GM12872 (cell line): ENCODE data around the gene RYR2.

Experiments used
- TF ChIP-seq, protein P1 (sequence below): IDR thresholded peaks from 3 replicates; pipeline ENCODE4 v1.5.1; 2011; ENCODE audit warnings: low read depth, mild to moderate bottlenecking, low read length, moderate library complexity; ENCODE audit not compliant: insufficient read depth

Gene RYR2

GRCh38 chr1:237428809-237429208 lies 386.8 kb downstream of the RYR2 start:
- TF ChIP-seq, protein P1, sequence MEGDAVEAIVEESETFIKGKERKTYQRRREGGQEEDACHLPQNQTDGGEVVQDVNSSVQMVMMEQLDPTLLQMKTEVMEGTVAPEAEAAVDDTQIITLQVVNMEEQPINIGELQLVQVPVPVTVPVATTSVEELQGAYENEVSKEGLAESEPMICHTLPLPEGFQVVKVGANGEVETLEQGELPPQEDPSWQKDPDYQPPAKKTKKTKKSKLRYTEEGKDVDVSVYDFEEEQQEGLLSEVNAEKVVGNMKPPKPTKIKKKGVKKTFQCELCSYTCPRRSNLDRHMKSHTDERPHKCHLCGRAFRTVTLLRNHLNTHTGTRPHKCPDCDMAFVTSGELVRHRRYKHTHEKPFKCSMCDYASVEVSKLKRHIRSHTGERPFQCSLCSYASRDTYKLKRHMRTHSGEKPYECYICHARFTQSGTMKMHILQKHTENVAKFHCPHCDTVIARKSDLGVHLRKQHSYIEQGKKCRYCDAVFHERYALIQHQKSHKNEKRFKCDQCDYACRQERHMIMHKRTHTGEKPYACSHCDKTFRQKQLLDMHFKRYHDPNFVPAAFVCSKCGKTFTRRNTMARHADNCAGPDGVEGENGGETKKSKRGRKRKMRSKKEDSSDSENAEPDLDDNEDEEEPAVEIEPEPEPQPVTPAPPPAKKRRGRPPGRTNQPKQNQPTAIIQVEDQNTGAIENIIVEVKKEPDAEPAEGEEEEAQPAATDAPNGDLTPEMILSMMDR, result no peak

DNA sequence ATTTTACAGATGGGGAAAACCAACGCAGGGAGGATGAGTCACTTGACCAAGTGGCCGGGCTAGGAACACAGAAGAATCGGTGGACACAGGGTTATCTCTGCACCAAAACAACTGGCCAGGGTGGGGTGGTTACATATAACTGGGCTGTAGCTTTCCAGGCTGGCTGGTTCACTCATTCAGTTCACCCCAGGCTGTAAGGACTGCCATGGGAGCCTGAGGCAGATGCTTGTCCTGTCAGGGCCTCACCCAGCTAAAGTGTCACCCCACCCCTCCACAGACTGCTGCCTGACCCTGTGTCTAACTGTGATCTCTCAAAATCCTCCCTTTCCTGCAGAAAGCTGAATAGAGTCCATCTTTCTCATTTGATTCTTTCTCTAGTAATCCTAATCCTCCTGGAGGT lies 387.3 kb downstream of the RYR2 start:
- TF ChIP-seq, protein P1, result no peak

DNA sequence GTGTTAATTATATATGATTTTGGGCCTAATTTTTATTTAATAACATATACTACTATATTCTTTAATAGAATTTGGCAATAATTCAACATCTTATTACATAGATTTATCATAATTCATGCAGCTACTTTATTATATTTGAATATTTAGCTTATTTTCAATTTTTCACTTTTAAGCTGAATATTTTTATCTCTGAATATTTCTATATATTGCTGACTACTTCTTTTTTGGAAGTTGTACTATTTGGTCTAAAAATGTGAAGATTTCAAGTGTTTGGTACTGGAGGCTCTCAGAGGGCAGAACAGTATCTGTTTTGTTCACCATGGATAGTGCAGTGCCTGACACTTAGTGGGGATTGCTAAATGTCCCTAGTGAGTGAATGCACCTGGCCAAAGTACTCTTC lies 389.5 kb downstream of the RYR2 start:
- TF ChIP-seq, protein P1, result no peak

DNA sequence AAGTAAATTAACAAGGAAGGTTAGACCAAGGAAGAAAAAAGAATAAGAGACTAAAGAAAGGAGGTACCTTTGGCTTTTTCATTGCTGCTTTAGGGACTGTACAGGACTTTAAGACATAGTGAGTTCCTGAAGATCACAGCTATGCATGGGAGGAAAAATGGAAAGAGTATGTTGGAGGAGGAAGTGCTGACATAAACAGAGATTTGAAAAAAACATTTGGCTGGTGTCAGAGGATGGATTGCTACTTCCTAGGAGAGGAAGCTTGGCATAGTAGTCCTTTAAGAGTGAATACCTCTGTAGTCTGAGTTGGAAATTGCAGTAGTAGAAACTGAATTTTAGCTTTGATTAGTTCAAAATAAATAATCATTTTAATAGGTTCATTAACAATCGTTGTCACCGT lies 398.4 kb downstream of the RYR2 start:
- TF ChIP-seq, protein P1, result no peak

- TF ChIP-seq, protein P1, result no peak
Measured at GRCh38 chr1:237444120-237444790, 402.3 kb downstream of the RYR2 start.

- TF ChIP-seq, protein P1, result no peak
Measured at GRCh38 chr1:237448042-237448441, 406.1 kb downstream of the RYR2 start.

GRCh38 chr1:237457573-237457972 lies 415.6 kb downstream of the RYR2 start:
- TF ChIP-seq, protein P1, result no peak
